PFSK-1 (cell line): Measurements from ENCODE around the gene SULT2B1.

Source experiments
- POLR2AphosphoS5 ChIP-seq: IDR thresholded peaks from 2 replicates; pipeline ENCODE4 v1.6.1; 2012; ENCODE audit warnings: low read depth, mild to moderate bottlenecking, control low read depth, low read length, moderate library complexity
- REST ChIP-seq, 2 experiments: IDR thresholded peaks; 2 replicates each; pipeline versions ENCODE4 v1.6.1 to v1.8.0; 2011 to 2012; ENCODE audit warnings: low read depth in 2 of 2, low read length in 2 of 2, control low read depth in 1 of 2, inconsistent platforms in 1 of 2, mild to moderate bottlenecking in 1 of 2, moderate library complexity in 1 of 2; ENCODE audit not compliant: insufficient read depth in 1 of 2
- TAF1 ChIP-seq: IDR thresholded peaks from 2 replicates; pipeline ENCODE4 v1.6.1; 2012; ENCODE audit warnings: low read length, control low read depth, borderline replicate concordance; ENCODE audit not compliant: insufficient read depth

GRCh38 chr19:48544856-48545750 lies 6.9 kb upstream of the SULT2B1 start:
- TF ChIP-seq POLR2AphosphoS5 (no peak), REST (IDR thresholded peaks at IDR 0.05; ENCODE audit: insufficient read depth in 1 of 2, low read depth in 2 of 2, low read length in 2 of 2) (no peak), TAF1 (no peak)
